BJ (cell line): ENCODE results near the gene AP1M1. TPM values are rescaled to one million over a fixed set of nuclear protein-coding genes. Genes with fewer than 3 reads are reported as not detected.
A peak's percentile ranks its signal among the peaks of the same experiment; 100 is the strongest.

ENCODE experiments used
- CTCF ChIA-PET: fragments of 350-600 bp; formaldehyde crosslinking; extraction: SDS; loops from one replicate; lab custom pipeline; 2021; ENCODE audit warnings: antibody characterized with exemption, inconsistent platforms; lab: Yijun Ruan, JAX
- POLR2A ChIA-PET: fragments of 300-600 bp; sonication (Branson Sonifier 250); formaldehyde crosslinking; extraction: SDS; loops from one replicate; lab custom pipeline; 2021; ENCODE audit warnings: antibody characterized with exemption; lab: Charles Lee
- DNase-seq: peaks from one replicate; pipeline ENCODE4 v3.0.0-alpha.2; 2011; ENCODE audit warnings: low read depth
- H3K27me3 ChIP-seq: 2 replicates; pipeline ENCODE4 v1.6.0; 2011; ENCODE audit warnings: low read length; ENCODE audit not compliant: control insufficient read depth, insufficient read depth
- H3K36me3 ChIP-seq: 2 replicates; pipeline ENCODE4 v1.5.1; 2011; ENCODE audit warnings: low read length; ENCODE audit not compliant: control insufficient read depth, insufficient read depth
- H3K4me3 ChIP-seq: 2 replicates; pipeline ENCODE4 v1.5.1; 2011; ENCODE audit warnings: low read depth, mild to moderate bottlenecking, control low read depth, low read length
- polyA plus RNA-seq: library from polyadenylated mRNA; depleted of rRNA; stranded (reverse); fragments of >200 nt; gene quantifications from 2 replicates; pipeline ENCODE4 v1.2.3, GENCODE V29; 2011
- TF ChIP-seq, protein P1 (sequence below): IDR thresholded peaks from 2 replicates; pipeline ENCODE4 v1.5.1; 2011; ENCODE audit warnings: low read depth, mild to moderate bottlenecking, control low read depth, inconsistent platforms, low read length, moderate library complexity; ENCODE audit not compliant: insufficient read depth

Gene AP1M1
- polyA plus RNA-seq, 1 experiment, result 72.1 TPM

DNA sequence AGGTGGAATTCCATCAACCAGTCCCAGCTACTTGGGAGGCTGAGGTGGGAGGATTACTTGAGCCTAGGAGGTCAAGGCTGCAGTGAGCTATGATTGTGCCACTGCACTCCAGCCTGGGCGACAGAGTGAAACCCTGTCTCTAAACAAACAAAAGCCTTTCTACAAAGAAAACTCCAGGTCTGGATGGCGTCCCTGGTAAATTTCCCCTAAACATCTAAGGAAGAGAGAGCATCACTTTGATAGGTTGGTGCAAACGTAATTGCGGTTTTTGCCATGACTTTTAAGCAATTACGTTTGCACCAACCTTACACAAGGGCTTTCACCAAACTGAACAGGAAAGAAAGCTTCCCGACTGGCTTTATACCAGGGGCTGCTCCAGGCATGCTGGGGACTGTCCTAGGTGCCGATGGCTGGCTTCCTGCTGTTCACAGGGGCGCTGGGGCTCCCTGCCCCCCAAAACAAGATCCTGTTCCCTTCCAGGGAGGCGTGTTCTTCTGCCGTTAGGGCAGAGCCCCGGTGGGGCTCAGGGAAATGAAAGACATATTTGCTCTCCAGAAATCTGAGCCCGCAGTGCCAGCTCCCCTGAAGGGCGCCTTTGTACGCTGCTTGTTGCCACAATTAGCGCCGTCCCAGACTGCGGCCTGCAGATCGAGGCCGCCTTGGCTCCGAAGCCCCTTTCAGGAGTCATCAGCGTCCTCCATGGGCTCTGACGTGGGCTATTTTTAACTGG is 88.2 kb downstream of the AP1M1 start:
- DNase-seq, result no peak
- no peak overlapping the region for H3K4me3 ChIP-seq
- peaks cover 19% of the 10 kb centered on the region for H3K27me3 ChIP-seq
- ChIA-PET POLR2A (no interaction called here), CTCF (no interaction called here)
- H3K36me3 ChIP-seq, result no peaks in the 10 kb centered on the region
- TF ChIP-seq, protein P1, sequence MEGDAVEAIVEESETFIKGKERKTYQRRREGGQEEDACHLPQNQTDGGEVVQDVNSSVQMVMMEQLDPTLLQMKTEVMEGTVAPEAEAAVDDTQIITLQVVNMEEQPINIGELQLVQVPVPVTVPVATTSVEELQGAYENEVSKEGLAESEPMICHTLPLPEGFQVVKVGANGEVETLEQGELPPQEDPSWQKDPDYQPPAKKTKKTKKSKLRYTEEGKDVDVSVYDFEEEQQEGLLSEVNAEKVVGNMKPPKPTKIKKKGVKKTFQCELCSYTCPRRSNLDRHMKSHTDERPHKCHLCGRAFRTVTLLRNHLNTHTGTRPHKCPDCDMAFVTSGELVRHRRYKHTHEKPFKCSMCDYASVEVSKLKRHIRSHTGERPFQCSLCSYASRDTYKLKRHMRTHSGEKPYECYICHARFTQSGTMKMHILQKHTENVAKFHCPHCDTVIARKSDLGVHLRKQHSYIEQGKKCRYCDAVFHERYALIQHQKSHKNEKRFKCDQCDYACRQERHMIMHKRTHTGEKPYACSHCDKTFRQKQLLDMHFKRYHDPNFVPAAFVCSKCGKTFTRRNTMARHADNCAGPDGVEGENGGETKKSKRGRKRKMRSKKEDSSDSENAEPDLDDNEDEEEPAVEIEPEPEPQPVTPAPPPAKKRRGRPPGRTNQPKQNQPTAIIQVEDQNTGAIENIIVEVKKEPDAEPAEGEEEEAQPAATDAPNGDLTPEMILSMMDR, result no peak

DNA sequence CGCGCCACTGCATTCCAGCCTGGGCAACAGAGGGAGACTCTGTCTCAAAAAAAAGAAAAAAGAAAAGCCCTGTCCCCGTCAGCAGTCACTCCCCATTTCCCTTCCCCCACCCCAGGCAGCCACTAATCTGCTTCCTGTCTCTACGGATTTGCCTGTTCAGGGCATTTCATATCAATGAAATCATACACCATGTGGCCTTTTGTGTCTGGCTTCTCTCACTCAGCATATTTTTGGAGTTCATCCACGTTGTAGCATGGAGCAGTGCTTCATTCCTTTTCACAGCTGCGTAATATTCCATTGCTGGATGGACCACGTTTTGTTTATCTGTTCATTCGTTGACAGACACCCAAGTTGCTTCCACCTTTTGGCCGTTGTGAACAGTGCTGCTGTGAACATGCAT is 90.8 kb downstream of the AP1M1 start:
- TF ChIP-seq, protein P1, result no peak
- peaks cover 15% of the 10 kb centered on the region for H3K27me3 ChIP-seq
- DNase-seq, result no peak
- CTCF ChIA-PET, result no interaction called here
- POLR2A ChIA-PET, result no interaction called here
- no peak overlapping the region for H3K4me3 ChIP-seq
- no peaks in the 10 kb centered on the region for H3K36me3 ChIP-seq

DNA sequence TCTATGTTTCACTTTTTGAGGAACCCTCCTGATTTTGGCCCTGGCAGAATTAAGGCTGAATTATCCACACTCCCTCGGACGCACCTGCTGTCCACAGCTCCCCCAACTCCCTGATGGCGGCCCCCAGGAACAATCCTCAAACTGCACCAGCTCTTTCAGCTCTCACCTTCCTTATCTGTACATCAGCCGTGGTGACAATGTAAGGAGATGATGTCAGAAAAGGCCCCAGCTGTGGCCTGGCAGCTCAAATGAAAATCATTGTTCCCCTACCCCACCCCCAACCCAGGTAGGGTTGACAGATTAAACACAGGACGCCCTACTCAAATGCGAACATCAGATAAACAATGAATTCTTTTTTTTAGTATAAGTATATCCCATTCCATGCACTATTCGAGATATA is 91.9 kb downstream of the AP1M1 start:
- Histone ChIP-seq H3K36me3 (no peaks in the 10 kb centered on the region), H3K27me3 (peaks cover 13% of the 10 kb centered on the region), H3K4me3 (no peak overlapping the region)
- TF ChIP-seq, protein P1, result no peak
- ChIA-PET POLR2A (no interaction called here), CTCF (no interaction called here)
- no peak for DNase-seq

DNA sequence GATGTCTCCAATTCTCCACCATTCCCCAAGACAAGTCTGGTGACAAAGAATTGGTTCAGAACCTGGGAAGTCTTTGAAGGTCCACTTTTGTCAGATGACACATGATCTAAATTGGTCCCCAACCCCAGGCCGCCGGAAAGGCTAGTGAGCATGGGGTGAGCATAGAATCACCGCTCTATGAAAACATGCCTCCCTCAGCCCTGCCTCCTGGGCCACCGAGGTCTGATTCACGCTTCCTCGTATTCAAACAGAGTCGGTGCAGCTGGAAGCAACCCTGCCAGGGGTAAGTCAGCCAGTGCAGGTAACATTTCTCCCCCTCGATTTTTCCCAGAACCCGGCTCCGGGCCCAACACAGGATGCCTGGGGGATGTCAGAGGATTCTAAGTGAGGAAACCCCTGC is 93.0 kb downstream of the AP1M1 start:
- TF ChIP-seq, protein P1, result no peak
- no peak for DNase-seq
- Histone ChIP-seq H3K36me3 (no peaks in the 10 kb centered on the region), H3K4me3 (no peak overlapping the region), H3K27me3 (peaks cover 13% of the 10 kb centered on the region)
- ChIA-PET POLR2A (no interaction called here), CTCF (no interaction called here)

DNA sequence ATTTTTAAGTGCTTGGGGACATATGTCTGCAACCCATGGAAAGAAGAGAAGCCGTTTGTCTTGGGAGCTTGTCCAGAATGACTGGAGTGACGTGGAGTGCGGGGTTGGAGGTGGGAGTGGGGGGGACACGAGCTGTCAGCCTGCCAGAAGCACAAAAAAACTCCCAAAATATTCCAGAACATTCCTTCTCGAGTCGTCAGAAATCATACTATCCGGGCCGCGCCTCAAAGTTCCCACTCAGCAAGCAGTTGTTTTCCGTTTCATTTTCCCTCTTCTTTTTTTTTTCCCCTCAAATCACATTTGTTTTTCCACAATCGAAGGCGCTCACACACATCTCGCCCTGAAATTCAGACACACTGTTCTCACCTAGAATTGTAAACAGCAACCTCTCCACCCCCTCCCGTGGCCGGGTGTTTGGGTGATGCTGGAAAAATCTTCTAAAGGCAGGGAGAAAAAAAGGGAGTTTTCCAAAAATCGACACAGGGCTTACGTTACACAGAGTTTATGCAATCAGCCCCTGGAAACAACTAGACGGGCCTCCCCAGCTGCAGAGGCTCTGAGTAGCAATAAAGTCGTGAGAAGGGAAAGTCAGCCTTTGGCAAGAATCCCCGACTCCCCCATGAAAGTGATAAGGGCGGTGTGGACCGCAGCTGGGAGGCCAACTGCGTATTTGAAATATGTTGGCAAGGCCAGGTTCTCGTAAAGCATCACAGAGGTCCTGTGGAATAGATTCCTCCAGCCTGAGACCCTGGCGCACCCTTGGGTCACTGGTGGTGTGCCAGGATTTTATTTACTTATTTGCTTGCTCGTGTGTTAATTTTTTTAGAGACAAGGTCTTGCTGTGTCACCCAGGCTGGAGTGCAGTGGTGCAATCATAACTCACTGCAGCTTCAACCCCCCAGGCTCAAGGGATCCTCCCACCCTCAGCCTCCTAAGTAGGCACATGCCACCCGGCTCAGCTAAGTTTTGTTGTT is 95.7 kb downstream of the AP1M1 start:
- peak overlapping the region; percentile 37 for H3K4me3 ChIP-seq
- ChIA-PET CTCF (interaction anchor here (0.7 to 2.2 kb wide), 4 partner anchors 10 to 90 kb away, joined by 3 to 5 read pairs (median 4); no protein-coding TSS in a partner anchor), POLR2A (no interaction called here)
- peak; percentile 87 for DNase-seq
- peaks cover 4% of the 10 kb centered on the region for H3K27me3 ChIP-seq
- TF ChIP-seq, protein P1, result no peak
- no peaks in the 10 kb centered on the region for H3K36me3 ChIP-seq
